GM18502 (cell line): ENCODE data around the gene ZDHHC1.

Source experiments
- ATAC-seq: cut with Tn5 transposase; IDR thresholded peaks from one replicate; pipeline ENCODE4 v1.9.1; 2021; ENCODE audit warnings: mild to moderate bottlenecking; ENCODE audit not compliant: unreplicated experiment, poor library complexity

Gene ZDHHC1

DNA sequence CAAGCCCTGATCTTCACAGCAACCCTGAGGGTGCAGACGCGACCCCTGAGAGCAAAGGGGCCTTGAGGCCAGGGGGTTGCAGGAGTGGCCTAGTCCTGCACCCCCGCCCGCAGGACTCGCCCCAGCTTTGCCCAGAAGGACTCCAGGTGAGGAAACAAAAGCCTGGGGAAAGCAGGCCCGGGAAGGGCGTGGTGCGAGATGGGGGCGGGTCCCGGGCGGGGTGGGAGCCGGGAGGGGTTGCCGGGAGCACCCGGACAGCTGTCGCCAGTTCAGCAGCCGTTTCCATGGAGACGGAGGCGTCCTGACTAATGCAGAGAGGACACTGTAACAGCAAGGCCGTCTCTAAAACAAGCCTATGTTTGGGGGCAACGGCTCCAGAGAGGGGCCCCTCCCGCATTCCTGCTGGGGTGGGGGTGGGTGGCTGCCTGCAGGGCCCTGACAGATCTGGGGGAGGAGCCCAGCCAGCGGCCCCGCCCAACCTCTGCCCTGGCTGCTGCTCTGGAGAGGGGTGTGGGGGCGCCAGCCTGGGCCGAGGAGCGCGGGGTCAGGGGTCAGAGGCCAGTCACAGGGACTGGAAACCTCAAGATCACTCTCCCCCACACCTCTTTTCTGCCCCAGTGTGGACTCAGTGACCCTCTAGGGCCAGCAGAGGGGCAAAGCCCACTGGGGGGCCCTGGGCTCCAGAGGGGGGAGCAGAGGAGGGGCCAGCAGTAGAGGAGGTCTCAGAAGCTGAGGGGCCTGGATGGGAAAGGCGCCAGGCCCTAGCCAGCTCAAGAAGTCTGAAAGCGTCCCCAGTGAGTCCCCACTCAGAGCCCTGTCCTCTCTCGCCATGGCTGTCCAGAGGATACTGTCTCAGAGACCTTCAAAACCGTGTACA is 19.9 kb downstream of the ZDHHC1 start:
- no peak for ATAC-seq

DNA sequence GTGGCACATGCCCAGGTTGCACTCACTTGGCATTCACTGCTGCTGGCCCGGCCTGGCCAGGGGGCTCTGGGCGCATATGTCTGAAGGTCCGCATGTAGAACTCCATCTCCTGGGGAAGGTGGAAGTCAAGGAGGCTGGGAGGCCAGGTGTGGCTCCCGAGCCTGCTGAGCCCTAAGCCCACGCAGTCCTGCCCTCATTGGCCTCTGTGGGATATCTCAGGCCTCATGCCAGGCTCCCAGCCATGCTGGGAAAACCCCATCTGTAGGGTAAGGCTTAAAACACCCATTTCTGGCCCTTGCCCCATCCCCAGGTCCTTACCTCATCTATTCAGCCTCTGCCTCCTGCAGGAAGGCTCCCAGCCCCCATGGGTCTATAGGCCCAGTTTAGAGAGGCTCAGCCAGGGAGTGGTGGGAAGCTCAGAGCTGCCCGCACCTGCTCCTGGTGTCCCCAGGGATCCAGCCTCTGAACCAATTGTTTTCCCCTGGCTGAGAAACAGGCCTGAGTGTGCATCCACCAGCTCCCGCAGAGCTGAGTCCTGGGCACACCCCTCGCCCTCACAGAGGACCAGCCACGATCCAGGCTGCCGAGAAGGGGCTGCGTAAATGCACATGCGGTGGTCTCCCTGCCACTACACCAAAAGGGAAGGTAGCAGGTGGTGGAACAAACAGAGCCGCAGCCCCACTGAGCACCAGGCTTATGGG is 20.7 kb downstream of the ZDHHC1 start:
- ATAC-seq = no peak

DNA sequence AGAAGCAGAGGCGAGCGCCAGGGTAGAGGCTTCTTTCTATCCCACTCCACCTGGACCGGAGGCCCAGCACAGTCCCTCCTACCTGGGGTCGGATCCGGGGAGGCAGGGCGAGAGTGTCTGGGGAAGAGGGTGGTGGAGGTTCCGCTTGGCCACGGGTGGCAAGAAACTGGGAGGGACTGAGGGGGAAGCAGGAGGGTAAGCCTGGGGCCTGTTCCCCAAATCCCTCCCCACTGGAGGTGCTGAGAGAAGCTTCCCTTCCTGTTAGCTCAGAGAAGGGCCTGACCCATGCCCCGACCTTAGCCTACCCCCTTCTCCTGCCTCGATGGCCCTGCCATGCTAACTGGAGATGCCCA is 21.2 kb downstream of the ZDHHC1 start:
- ATAC-seq = no peak

DNA sequence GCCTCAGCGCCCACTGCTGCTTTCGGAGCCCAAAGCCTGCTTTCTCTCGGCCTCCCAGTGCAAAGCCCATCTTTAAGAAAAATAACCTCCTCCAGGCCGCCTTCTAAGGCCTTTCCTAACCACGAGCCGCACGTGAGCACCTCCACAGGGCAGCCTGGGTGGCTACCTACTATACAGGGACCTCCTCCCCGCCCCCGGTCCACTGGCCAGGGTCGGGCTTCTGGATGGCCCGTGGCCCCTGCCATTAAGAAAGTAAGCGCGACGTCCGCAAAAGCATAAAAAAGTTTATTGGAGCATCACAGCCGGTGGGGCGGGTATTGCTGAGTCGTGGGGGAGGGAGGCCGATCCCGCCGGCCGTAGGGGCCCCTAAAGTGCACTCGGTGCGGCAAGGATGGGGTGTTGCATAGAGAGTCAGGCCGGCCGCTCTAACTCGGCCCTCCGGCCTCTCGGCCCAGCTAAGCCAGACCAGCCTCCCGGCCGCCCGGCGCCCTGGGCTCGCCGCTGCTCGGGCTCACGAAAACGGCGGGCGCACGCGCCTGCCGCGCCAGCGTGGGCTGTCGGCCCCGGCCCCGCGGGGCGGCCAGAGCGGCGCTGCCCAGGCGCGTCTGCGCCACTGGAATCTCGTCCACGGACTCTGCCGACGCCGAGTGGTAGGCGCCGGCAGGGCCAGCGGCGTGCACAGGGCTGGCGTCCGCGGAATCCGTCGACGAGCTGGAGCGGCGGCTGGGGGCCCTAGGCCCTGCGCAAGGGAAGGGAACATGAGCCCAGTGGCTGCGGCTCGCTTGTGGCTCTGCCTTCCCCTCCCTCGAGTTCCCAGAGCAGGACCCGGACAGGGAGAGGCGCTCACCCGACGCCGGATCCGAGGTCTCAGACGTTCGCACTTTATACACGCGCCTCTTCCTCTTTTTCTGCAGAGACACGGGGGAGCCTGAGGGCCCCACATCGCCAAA is 21.8 kb downstream of the ZDHHC1 start:
- no peak for ATAC-seq

DNA sequence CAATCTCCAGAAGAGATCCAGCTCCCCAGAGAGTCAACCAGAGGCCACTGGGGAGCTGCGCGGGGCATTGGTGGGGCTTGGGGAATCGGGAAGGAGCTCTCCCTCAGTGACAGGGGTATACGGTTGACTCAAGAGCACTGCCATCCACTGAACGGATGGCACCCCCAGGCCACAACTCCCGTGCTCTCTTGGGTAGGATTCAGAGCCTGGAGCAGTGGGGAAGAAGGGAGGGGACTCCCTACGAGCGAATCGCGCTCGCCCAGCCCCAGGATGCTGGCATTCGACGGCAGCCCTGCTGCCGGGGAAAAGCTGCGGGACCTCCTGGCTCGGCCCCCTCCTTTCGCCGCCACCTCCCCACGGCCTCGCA is 22.5 kb downstream of the ZDHHC1 start:
- no peak for ATAC-seq

DNA sequence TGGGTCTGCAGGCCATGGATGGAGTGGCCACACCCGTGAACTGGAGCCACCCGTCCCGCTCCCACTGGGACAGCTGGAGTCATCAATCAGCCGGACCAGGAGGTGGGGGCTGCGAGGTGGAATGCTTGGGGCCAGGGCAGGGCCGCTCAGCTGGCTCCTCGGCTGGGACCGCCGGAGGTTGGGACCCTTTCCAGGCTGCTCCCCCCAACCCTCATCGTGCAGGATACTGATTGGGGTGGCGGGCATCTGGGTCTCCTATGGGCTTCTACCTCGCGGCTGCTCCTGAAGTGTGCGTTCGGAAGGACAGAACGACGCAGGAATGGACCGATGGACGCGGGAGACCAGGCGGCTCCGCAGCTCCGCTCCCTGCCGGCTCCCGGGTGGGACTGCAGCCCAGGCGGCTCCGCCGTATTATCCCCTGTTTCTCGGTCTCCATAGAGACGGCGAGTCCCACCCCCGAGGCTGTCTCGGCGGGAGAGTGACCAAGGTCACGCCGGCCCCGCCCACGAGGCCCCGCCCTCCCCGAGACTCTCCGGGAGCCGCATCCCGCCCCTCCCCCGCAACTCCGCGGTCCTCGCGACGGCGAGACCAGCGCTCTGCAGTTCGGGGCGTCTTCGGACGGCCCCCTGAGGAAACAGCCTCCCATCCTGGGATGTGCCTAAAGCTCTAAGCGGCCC is 23.0 kb downstream of the ZDHHC1 start, which contains the start of gene TPPP3:
Gene TPPP3, minus strand, starts transcription at position 388 of the 677 bp plus-strand sequence. CDS start 2,387 bp downstream, outside the sequence.
- no peak for ATAC-seq

DNA sequence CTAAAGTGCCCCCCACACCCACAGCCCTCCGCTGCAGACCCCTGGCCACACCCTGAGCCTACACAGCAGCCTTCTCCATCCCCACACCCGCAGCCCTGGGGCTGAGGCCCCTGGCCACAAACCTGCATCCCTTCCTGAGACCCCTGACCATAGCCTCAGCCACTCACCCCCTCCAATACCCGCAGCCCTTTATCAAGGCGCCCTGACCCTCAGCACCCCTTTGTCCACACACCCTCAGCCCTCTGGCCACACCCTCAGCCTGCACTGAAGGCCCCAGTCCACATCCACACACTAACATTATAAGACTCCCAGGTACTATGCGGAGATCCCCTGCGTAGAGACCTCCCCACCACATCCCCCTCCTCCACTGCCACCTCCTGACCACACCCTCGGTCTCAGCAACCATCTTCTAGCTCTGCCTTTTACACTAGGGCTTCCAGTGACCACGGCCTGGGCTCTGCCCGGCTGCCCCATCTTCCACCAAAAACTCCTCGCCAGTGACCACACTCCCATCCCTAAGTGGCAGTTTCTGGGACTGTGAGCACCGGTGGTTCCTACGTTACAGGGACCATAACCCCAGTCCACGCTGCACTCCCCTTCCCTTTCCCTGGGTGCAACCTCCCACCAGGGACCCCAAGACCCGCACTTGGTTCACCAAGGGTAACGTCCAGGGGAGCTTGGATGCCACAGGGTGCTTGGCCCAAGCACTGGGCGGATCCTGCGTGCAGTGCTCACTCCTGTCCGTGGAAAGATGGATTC is 23.8 kb downstream of the ZDHHC1 start:
- ATAC-seq = no peak

DNA sequence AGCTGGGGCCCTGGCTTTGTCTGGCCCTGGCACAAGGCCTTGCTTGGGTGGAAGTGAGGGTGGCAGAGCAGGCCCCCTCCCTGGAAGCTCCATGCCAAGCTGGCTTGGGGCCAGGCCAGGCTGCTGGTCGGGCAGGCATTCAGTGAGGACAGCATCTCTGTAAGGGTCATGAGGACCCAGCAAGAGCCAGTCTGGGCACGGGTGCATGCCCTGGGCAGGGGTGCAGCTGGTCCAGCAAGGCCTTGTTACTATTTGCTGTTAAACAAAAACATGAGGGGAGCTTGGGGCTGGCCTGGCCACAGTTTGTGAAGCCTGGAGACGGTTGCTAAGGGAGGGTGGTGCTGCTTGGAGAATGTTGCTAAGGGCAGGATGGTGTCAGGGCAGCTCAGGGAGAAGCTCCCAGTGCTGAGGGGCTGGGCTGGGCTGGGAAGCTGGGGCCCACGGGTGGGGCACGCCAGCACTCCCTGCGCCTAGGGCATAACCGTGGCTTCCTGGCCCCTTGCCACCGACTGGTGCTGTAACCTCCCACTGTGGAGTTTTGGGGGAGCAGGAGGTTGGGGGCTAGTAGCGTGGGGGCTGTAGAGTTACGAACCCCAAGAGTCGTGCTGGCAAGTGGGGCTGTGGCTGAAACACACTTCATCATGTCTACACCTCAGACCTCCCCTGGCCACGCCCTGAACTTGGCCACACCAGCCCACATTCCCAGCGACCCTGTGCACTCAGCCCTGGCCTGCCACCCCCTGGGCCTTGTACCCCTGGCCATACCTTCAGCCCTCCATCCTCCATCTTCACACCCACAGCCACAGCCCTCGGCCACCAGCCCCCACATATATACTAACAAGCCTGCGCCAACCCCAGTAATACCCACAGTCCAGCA is 24.6 kb downstream of the ZDHHC1 start:
- ATAC-seq = no peak

DNA sequence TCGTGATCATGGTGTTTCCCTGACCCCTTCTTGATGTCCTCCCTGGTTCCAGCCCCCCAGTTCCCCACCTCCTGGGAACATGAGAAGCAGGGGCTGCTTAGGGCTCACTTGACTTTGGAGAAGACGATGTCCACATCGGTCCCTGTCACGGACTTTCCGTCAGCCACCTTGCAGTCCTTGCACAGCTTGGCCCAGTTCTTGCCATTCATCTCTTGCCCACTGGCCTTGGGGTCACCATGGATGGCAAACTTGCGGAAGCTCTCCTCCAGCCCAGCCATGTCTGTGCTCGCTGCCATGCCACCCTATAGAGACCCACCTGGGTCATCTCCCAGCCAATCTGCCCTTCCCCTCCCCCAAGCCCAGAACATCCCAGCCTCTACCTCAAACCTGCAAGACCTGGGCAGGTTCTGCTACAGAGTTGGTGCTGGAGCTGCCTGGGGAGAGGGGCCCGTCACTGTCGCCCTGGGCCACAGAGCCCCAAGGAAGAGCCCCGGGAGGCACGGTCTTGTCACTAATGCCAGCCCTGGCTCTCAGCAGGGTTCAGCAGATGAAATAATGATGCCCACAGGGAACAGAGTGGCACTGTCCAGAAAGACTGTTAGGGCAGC is 25.4 kb downstream of the ZDHHC1 start:
- no peak for ATAC-seq

DNA sequence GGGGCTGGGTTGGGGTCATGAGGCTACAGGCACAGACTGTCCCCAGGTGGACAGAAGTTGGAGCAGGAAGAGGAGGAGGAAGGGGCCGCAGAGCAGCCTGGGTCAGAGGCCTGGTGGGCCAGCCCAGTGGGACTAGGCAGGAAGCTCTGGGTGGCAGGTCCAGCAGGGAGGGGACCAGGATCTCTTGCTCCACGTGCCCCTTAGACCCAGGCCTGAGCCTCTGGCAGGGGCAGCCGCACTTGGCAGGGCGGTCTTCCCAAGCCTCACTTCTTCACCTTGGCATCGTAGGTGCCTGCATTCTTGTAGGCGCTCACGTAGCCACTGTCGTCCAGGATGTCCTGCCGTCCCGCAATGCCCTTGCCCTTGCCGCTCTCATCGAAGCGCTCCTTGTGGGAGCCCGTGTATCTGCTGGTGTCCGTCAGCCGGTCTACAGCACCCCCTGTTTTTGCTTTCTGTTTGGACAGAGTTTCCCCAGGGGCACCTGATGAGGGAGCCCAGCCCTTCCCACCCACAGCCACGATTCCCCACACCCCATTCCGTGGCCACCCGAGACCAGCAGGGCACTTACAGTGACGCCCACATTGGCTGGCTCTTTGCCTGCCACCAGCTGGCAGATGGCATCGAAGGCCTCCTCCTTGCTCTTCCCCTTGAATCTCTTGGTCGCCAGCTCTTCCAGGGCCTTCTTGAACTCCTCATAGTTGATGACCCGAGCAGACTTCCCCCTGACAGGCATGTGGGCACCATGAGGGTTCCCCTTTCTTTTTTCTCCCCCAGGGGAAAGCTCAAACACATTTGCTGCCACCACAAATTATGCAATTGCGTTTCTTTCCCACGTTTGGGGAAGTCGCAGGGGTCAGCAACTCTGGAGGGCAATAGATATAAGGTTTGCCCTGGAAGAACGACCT is 26.1 kb downstream of the ZDHHC1 start:
- ATAC-seq = no peak

DNA sequence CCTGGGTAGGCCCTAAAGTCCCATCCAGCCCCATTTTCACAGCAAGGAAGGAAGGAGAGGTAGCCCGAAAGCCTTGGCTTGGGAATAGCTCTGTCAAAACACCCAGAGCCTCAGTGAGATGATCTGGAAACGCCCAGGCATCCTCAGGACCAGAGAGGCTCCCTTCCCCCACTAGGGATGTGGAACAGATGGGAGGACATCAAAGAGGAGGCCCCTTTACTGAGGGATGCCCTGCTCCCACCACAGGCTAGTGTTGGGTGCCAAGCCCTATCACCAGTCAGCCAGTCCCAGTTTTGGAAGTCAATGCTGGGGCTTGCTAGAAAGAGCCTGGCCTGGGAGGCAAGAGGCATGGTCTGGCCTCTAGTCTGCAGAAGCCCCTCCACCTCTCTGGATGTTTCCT is 27.7 kb downstream of the ZDHHC1 start:
- ATAC-seq = no peak

DNA sequence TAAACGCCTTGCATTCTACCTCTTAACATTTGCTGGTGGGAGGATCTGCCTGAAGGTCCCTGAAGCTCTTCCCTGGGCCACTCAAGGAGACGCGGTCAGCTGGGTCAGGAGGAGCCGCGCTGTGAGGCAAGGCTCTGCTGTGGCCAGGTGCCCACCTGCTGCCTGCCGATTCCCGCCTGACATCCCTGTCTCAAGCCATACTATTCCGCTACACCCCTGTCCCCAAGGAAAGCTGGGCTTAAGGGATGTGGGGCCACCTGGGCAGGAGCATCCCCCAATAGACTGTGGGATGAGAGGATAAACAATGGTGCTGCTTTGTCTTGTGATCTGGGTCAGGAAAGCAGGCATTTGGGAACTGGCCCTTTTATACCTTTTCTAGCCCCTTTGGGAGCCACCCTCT is 28.1 kb downstream of the ZDHHC1 start:
- no peak for ATAC-seq

DNA sequence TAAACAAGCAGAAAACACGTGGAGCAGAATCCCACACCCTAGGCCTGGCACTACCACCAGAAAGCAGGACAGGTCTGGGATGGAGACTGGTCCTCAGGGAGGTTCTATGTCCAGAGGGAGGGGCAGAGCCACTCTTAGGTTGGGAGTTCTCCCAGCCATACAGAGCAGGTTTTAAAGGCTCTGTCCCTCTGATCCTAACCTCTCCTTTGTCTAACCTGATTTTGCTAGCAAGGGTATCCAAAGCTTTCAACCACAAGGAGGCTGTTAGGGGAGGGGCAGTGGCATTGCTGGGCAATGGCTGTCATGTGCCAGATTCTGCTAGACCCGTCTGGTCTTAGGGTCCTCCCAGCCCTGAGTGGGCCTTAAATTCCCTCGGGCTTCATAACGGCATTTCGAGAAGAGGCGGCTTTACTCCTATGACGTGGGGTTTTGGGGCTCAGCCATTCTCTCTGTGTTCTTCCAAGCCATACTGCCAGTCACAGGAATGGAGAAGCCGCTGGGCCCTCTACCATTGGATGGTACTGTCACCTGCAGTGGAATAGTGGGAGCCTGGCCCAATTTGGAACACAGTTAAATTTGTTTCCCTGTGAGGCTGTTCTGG is 28.7 kb downstream of the ZDHHC1 start:
- ATAC-seq = no peak

DNA sequence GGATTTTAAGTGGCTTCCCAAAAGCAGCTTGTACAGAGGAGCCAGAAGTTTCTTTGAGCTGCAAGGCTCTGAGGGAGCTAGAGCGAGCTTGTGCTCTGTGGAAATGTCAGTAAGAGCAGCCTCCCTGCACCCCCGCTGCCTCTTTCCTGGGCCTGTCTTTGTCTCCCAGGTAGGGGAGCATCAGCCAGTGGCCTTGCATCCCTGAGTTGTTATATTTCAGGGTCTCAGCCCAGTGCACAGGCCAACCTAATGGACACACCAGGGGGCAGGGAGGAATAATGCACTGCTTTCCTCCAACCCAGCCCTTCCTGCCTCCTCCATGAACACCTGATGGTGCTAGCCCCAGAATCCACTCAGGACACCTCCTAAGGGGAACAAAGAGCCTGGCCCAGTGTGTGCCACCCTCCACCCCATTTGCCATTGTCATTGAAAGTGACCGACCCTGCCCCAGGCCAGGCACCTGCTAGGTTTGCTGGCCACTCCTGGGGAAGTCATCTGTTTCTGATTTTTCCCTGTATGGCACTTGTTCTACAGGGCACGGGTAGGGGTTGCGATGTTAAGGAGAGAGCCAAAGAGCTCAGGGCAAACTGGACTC is 29.3 kb downstream of the ZDHHC1 start:
- ATAC-seq = no peak

DNA sequence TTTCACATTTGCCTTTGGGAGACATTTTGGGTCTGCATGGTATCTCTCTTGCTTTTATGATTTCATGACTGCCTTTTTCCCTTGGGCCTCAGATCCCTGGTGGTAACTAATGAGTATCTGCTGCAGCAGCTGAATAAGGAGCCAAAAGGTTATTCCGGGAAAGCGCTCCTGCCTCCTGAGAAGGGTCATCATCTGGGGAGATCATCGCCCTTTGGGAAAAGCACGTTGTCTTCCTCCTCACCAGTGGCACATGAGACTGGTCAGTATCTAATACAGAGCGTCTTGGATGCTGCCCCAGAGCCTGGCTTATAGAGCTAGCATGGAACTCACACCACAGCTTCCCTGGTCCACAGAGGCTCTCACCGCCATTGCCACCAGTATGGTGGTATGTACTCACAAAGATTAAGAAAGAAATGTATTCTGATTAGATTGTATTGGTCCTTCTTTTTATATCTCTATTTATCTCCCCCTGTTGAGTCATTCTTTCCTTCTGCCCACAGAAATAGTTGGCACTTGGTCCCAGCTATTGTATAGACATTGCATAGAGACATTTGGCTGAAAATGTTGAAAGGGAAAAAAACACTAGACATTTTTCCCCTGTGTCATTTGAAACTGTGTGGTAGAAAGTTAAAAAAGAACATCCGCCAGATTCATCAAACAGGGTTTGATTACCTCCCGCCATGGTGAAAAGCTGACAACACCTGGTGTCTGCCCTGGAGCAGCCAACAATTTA is 31.3 kb downstream of the ZDHHC1 start:
- ATAC-seq = no peak

DNA sequence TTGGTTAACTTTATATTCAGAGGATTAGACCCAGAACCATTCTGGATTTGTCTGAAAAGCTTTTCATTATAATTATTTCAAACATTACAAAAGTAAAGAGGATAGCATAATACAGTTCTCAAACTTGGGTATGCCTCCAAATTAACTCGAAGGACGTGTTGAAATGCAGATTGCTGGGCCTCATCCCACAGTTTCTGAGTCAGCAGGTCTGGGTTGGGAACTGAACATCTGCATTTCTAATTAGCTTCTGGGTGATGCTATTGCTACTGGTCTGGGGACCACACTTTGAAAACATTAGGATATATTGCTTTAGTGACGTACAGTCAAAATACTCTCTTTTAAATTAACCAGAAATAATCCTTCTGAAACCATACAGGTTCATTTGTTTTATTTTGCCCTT is 33.0 kb downstream of the ZDHHC1 start:
- no peak for ATAC-seq
